NB4 (cell line): ENCODE measurements around the gene ZNF534.

Source experiments
- POLR2A ChIP-seq: IDR thresholded peaks from 2 replicates; pipeline ENCODE4 v1.6.1; 2011; ENCODE audit warnings: mild to moderate bottlenecking; ENCODE audit not compliant: insufficient read length; ENCODE audit errors: extremely low read depth
- TF ChIP-seq, protein P1 (sequence below): IDR thresholded peaks from one replicate; pipeline ENCODE4 v1.5.1; 2012; ENCODE audit warnings: low read depth, low read length

DNA sequence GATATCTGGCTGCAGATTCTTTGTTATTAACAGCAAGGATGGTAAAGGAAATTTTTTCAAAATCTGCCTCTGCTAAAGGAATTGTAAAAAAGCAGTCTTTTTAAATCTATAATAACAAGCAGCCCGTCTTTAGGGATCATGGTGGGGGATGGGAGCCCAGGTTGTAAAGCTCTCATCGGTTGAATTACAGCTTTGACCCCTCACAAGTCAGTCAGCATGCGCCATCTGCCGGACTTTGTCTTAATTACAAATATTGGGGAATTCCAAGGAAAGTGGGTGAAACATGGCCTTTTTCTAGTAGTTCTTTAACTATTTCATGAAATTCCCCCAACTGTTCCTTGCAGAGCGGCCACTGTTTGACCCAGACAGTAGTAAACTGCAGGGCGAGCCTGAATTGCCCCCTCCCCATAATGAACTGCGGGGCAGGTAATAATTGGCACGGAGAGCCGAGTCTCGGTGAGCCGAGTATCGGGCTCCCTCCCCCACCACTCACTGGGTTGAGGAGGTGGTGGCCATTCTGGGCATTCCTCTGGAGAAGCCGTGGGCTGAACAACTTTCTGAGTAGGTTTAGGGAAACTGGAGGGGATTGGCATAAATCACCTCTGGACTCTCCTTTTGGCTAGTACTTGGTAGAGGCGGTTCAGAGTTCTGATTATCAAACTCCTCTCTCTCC, 36.0 kb downstream of the ZNF534 start:
- TF ChIP-seq, protein P1, sequence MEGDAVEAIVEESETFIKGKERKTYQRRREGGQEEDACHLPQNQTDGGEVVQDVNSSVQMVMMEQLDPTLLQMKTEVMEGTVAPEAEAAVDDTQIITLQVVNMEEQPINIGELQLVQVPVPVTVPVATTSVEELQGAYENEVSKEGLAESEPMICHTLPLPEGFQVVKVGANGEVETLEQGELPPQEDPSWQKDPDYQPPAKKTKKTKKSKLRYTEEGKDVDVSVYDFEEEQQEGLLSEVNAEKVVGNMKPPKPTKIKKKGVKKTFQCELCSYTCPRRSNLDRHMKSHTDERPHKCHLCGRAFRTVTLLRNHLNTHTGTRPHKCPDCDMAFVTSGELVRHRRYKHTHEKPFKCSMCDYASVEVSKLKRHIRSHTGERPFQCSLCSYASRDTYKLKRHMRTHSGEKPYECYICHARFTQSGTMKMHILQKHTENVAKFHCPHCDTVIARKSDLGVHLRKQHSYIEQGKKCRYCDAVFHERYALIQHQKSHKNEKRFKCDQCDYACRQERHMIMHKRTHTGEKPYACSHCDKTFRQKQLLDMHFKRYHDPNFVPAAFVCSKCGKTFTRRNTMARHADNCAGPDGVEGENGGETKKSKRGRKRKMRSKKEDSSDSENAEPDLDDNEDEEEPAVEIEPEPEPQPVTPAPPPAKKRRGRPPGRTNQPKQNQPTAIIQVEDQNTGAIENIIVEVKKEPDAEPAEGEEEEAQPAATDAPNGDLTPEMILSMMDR: peak; percentile 19
- no peak for TF ChIP-seq POLR2A
